Hepatocyte (in vitro differentiated cells): Measurements from ENCODE around the gene COL4A1. TPM values are rescaled to one million over a fixed set of nuclear protein-coding genes. Genes with fewer than 3 reads are reported as not detected.

Source experiments
- DNase-seq: peaks from one replicate; pipeline ENCODE4 v3.0.0-alpha.2; 2016; ENCODE audit warnings: low spot score
- H2AFZ ChIP-seq: fragments of 200-600 bp; sonication (generic); 2 replicates; pipeline ENCODE4 v1.6.0; 2016; ENCODE audit warnings: antibody characterized with exemption, mild to moderate bottlenecking
- H3K27ac ChIP-seq: fragments of 200-600 bp; sonication (generic); 2 replicates; pipeline ENCODE4 v1.5.1; 2016; ENCODE audit warnings: mild to moderate bottlenecking
- H3K27me3 ChIP-seq: fragments of 200-600 bp; sonication (generic); 2 replicates; pipeline ENCODE4 v1.6.1; 2016
- H3K36me3 ChIP-seq: fragments of 200-600 bp; sonication (generic); replicated peaks from 2 replicates; pipeline ENCODE4 v1.5.1; 2016; ENCODE audit warnings: low read depth; ENCODE audit not compliant: insufficient read depth
- H3K4me1 ChIP-seq: fragments of 200-600 bp; sonication (generic); 2 replicates; pipeline ENCODE4 v1.5.1; 2016; ENCODE audit warnings: mild to moderate bottlenecking, moderate library complexity; ENCODE audit not compliant: insufficient read depth
- H3K4me2 ChIP-seq: fragments of 200-600 bp; sonication (generic); 2 replicates; pipeline ENCODE4 v1.6.0; 2016
- H3K4me3 ChIP-seq: fragments of 200-600 bp; sonication (generic); 2 replicates; pipeline ENCODE4 v1.5.1; 2016; ENCODE audit warnings: mild to moderate bottlenecking
- H3K79me2 ChIP-seq: fragments of 200-600 bp; sonication (generic); 2 replicates; pipeline ENCODE4 v1.6.0; 2017; ENCODE audit warnings: mild to moderate bottlenecking
- H3K9me2 ChIP-seq: fragments of 200-600 bp; sonication (generic); replicated peaks from 2 replicates; pipeline ENCODE4 v1.6.0; 2017; ENCODE audit warnings: mild to moderate bottlenecking; ENCODE audit not compliant: insufficient read depth
- H3K9me3 ChIP-seq: fragments of 200-600 bp; sonication (generic); 2 replicates; pipeline ENCODE4 v1.5.1; 2016; ENCODE audit warnings: low read depth, mild to moderate bottlenecking
- H4K20me1 ChIP-seq: fragments of 200-600 bp; sonication (generic); 2 replicates; pipeline ENCODE4 v1.6.0; 2016; ENCODE audit warnings: mild to moderate bottlenecking; ENCODE audit not compliant: insufficient read depth, poor library complexity, severe bottlenecking
- CTCF ChIP-seq: fragments of 200-600 bp; sonication (generic); IDR thresholded peaks from 2 replicates; pipeline ENCODE4 v1.5.1; 2016; ENCODE audit warnings: antibody characterized with exemption, mild to moderate bottlenecking; ENCODE audit not compliant: poor library complexity
- EZH2 ChIP-seq: fragments of 200-600 bp; sonication (generic); IDR thresholded peaks from 2 replicates; pipeline ENCODE4 v1.6.1; 2016; ENCODE audit warnings: antibody characterized with exemption, mild to moderate bottlenecking, borderline replicate concordance
- EZH2phosphoT487 ChIP-seq: fragments of 200-600 bp; sonication (generic); IDR thresholded peaks from one replicate; pipeline ENCODE4 v1.6.1; 2018; ENCODE audit warnings: antibody characterized with exemption, mild to moderate bottlenecking, low read depth, moderate library complexity; ENCODE audit not compliant: unreplicated experiment, severe bottlenecking
- WGBS: methylation state at CpG from one replicate; pipeline ENCODE4 v1.1.6; 2016; ENCODE audit warnings: low lambda C conversion rate; ENCODE audit errors: missing lambda C conversion rate; 5-methylcytosine and 5-hydroxymethylcytosine counted together
- polyA plus RNA-seq: library from polyadenylated mRNA; unstranded; fragments of >200 nt; fragmentation: Nextera tagmentation; extraction: Ambion mirVana; gene quantifications from 2 replicates; pipeline ENCODE4 v1.2.1, GENCODE V29; 2016
- total RNA-seq: library from RNA; depleted of rRNA; stranded (reverse); fragments of >200 nt; gene quantifications from 2 replicates; pipeline ENCODE4 v1.2.3, GENCODE V29; 2014

COL4A1 gene
- total and polyA plus RNA-seq, 2 experiments from 2014 or later: 138 to 269 TPM

GRCh38 chr13:110272227-110272626, 34.7 kb downstream of the COL4A1 start:
- H3K9me2 ChIP-seq: no peaks in the 10 kb centered on the region
- no peak overlapping the region for H3K27ac ChIP-seq
- H3K4me3 ChIP-seq: no peak overlapping the region
- no peak overlapping the region for H3K4me2 ChIP-seq
- H3K4me1 ChIP-seq: no peaks in the 10 kb centered on the region
- no peak overlapping the region for H2AFZ ChIP-seq
- no peak for DNase-seq
- H3K9me3 ChIP-seq: no peaks in the 10 kb centered on the region
- no peaks in the 10 kb centered on the region for H4K20me1 ChIP-seq
- H3K79me2 ChIP-seq: peaks cover 39% of the 10 kb centered on the region
- TF ChIP-seq CTCF (no peak), EZH2phosphoT487 (no peak), EZH2 (no peak)
- H3K27me3 ChIP-seq: no peaks in the 10 kb centered on the region
- WGBS: 95% methylated on average over 5 of the region's 5 CpGs
- H3K36me3 ChIP-seq: no peaks in the 10 kb centered on the region

DNA sequence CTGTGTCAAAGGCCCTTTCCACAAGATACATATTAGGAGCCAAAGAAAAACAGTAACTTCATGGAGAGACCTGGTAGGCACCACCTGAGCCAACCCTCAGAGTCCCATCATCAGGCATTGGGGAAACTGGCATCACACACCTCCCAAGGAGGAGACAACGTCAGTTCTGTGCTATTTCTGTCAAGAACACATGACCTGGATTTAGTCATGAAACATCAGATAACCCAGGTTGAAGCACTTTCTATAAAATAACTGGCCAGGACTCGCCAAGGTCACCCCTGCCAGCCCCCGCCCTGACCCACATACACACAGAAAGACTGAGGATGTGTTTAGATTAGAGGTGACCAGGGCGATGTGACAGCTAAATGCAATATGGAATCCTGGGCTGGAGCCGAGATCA, 35.6 kb downstream of the COL4A1 start:
- Histone ChIP-seq H3K4me3 (no peak overlapping the region), H4K20me1 (no peaks in the 10 kb centered on the region), H3K79me2 (peaks cover 35% of the 10 kb centered on the region)

DNA sequence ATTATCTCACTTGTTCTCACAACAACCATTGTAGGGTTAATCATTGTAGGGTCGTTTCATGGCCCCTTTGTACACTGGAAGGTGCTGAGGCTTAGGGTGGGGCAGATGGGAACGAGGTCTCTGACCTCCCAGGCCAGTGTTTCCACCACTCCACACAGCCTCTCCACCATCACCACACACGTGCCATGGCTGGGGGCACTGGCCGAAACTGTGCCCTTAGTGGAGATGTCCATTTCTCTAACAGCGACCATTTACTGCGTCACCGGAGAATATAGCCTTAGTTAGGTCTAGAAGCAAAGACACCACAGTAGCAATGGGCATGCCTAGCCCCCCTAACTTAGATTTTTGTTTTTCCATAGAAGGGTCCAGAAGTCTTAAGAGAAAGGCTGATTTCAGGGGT, 36.5 kb downstream of the COL4A1 start:
- no peaks in the 10 kb centered on the region for H3K4me1 ChIP-seq
- no peak for TF ChIP-seq EZH2phosphoT487
- no peak for TF ChIP-seq EZH2
- no peak for TF ChIP-seq CTCF
- no peak overlapping the region for H3K4me2 ChIP-seq

More for the DNA sequence above, 35.6 kb downstream of the COL4A1 start:
- no peaks in the 10 kb centered on the region for H3K27me3 ChIP-seq
- TF ChIP-seq EZH2: no peak
- TF ChIP-seq CTCF: no peak
- no peak for TF ChIP-seq EZH2phosphoT487
- H3K4me1 ChIP-seq: no peaks in the 10 kb centered on the region
- no peaks in the 10 kb centered on the region for H3K9me3 ChIP-seq
- DNase-seq: no peak
- 76% methylated on average over 5 of the region's 5 CpGs for WGBS
- H2AFZ ChIP-seq: no peak overlapping the region
- H3K36me3 ChIP-seq: no peaks in the 10 kb centered on the region
- H3K27ac ChIP-seq: no peak overlapping the region
- H3K4me2 ChIP-seq: no peak overlapping the region
- no peaks in the 10 kb centered on the region for H3K9me2 ChIP-seq

More for the DNA sequence above, 36.5 kb downstream of the COL4A1 start:
- peaks cover 32% of the 10 kb centered on the region for H3K79me2 ChIP-seq
- H3K27me3 ChIP-seq: no peaks in the 10 kb centered on the region
- H3K9me2 ChIP-seq: no peaks in the 10 kb centered on the region
- no peak for DNase-seq
- H3K9me3 ChIP-seq: no peaks in the 10 kb centered on the region
- H4K20me1 ChIP-seq: no peaks in the 10 kb centered on the region
- H3K4me3 ChIP-seq: no peak overlapping the region
- H2AFZ ChIP-seq: no peak overlapping the region
- no peaks in the 10 kb centered on the region for H3K36me3 ChIP-seq
- WGBS: 81% methylated on average over 7 of the region's 7 CpGs
- H3K27ac ChIP-seq: no peak overlapping the region
